ENCODE measurements around the gene AKR1B1.

GRCh38 chr7:134446446-134446845, 12.5 kb downstream of the AKR1B1 start:
- no peak for TF ChIP-seq YY1 (IDR thresholded peaks at IDR 0.05; ENCODE audit: insufficient read depth, insufficient read length)
- no peak for TF ChIP-seq SUZ12 (IDR thresholded peaks at IDR 0.05; ENCODE audit: extremely low read depth, insufficient read depth, insufficient read length)
